ENCODE measurements around the gene SBDS. TPM values are rescaled to one million over a fixed set of nuclear protein-coding genes. Genes with fewer than 3 reads are reported as not detected.
"Not testable (repeated sequence)": the region's sequence is repeated elsewhere in the genome, so short reads cannot be mapped to it uniquely, and the experiment has no call there.

Gene SBDS
- total and polyA plus RNA-seq, 2 of the 4 experiments (the other 2 are of a cell fraction) = 43.0 to 65.7 TPM

DNA sequence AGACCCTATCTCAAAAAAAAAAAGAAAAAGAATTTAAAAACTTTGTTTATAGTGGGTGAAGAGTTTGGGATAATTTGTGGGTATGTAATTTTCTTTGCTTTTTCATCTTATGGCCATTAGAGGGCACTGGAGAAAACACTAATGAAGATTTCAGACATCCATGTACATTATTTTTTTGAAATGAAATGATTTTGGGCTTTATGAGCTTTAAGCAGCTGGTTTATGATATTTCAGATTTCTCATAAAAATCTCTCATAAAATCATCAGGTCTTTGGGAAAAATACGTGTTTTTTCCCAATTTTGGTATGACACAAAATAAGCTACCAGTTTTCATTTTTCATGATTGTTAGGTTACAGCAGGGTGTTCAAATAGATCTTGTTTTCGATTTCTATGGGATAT, 45.4 kb upstream of the SBDS start:
- dilution Hi-C loops (cut with HindIII; ENCODE audit: low sequenced_read_pairs, unreplicated experiment); intact Hi-C loops (cut with micrococcal nuclease); H3K27ac ChIP-seq (ENCODE audit: insufficient read depth, low read length); H3K9me3 ChIP-seq (ENCODE audit: control insufficient read depth, insufficient read depth, low read length); H3K56ac ChIP-seq (ENCODE audit: extremely low read depth, insufficient read depth, low read length); H3K4me3 ChIP-seq (ENCODE audit: insufficient read depth, low read depth, low read length); H3K4me1 ChIP-seq (ENCODE audit: control insufficient read depth, insufficient read depth, low read length); H3K4me2 ChIP-seq (ENCODE audit: low read depth, low read length); H2AFZ ChIP-seq (replicated peaks; ENCODE audit: low read length, poor library complexity); H2AK5ac ChIP-seq (ENCODE audit: low read depth, low read length); H4K8ac ChIP-seq (ENCODE audit: low read depth in 2 of 2, low read length in 2 of 2); H2AK9ac ChIP-seq (replicated peaks; ENCODE audit: low read depth, low read length, poor library complexity); H2BK5ac ChIP-seq (ENCODE audit: low read depth, low read length, poor library complexity, severe bottlenecking); H2BK20ac ChIP-seq (ENCODE audit: low read depth, low read length); H4K20me1 ChIP-seq (ENCODE audit: insufficient read depth, low read length); H3K9me1 ChIP-seq (ENCODE audit: insufficient read depth, low read length); H3K4ac ChIP-seq (ENCODE audit: low read depth, low read length); H3K9ac ChIP-seq (ENCODE audit: low read depth, low read length); H3K36me3 ChIP-seq (ENCODE audit: control insufficient read depth, insufficient read depth, low read length); BruUV-seq (replicated peaks); H3K27me3 ChIP-seq (ENCODE audit: control insufficient read depth, insufficient read depth, low read length); POLR2A ChIA-PET (ENCODE audit: unreplicated experiment); H3K23ac ChIP-seq (ENCODE audit: low read depth, low read length); H3K14ac ChIP-seq (replicated peaks; ENCODE audit: low read depth, low read length); DNase-seq; H4K91ac ChIP-seq (ENCODE audit: insufficient read depth, low read depth, low read length); H3K18ac ChIP-seq (ENCODE audit: low read depth, low read length); H2BK120ac ChIP-seq (ENCODE audit: low read depth, low read length); in situ Hi-C loops (cut with MboI; ENCODE audit: low sequenced_read_pairs); H4K5ac ChIP-seq (ENCODE audit: low read depth, low read length); H2BK15ac ChIP-seq (ENCODE audit: low read depth, low read length): not testable (repeated sequence)
- peak; percentile 30; the same call in 1 of the 2 replicates for ATAC-seq (ENCODE audit: low read depth)
- TF ChIP-seq RAD21 (IDR thresholded peaks at IDR 0.05; ENCODE audit: low read length) = peak; percentile 37; the same call in 1 of the 2 replicates
- peak; percentile 31 for TF ChIP-seq CTCF (conservative IDR thresholded peaks at IDR 0.05; ENCODE audit: low read depth, low read length)
- CTCF ChIA-PET = interaction anchor here (0.6 kb wide), 2 partner anchors 189 to 319 kb away, joined by 4 to 7 read pairs; no protein-coding TSS in a partner anchor
- H3K79me1 ChIP-seq (ENCODE audit: low read depth in 1 of 2, low read length in 2 of 2) = peaks cover 5 to 10% of the 10 kb centered on the region in 2 experiments; a peak in 3 of 4 replicates
- no CpG with 5 or more reads among the region's 2 CpGs for WGBS, 2 experiments (ENCODE audit: extremely low coverage in 2 of 2, insufficient read length in 1 of 2)

DNA sequence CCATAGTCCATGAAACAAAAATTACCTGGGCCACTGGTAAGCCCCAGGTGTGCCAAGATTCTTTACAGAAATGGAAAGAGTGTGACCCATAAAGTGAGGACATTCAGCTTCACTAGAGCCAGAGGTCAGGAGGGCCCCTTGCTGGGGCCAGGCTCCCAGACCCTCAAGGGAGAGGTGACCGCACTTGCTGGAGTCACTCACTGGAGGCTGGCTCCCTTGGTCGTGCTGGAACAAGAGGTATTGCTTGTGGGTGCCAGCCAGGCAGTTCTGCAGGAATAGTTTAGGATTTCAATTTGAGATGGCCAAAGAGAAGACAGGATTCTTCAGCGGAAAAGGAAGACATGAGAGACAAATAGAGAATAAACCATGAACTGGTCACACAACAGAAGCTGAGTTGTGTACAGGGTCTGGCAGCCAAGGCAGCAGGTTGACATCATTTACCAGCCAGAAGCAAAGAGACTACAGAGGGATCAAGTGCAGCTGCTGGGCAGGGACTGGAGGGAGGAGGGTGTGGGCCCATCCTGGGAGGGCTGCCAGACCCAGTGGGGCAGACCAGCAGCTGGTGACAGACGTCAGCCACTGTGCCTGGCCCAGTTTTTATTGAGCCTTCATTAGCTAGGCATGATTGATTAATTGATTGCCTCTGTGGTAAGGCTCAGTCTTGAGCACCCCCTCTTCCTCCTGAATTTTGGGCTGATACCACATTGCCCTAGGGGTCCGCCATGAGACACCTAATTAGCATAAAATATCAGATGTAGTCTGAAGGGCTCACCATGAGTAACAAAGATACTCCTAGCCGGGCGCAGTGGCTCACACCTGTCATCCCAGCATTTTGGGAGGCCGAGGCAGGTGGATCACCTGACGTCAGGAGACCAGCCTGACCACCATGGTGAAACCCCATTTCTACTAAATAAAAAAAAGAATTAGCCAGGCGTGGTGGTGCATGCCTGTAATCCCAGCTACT, 41.3 kb upstream of the SBDS start:
- H3K9me3 ChIP-seq (ENCODE audit: control insufficient read depth, insufficient read depth, low read length); in situ Hi-C loops (cut with MboI; ENCODE audit: low sequenced_read_pairs); H3K4ac ChIP-seq (ENCODE audit: low read depth, low read length); H3K27ac ChIP-seq (ENCODE audit: insufficient read depth, low read length); H3K23ac ChIP-seq (ENCODE audit: low read depth, low read length); H3K18ac ChIP-seq (ENCODE audit: low read depth, low read length); POLR2A ChIA-PET (ENCODE audit: unreplicated experiment); H2AFZ ChIP-seq (replicated peaks; ENCODE audit: low read length, poor library complexity); H3K36me3 ChIP-seq (ENCODE audit: control insufficient read depth, insufficient read depth, low read length); H3K27me3 ChIP-seq (ENCODE audit: control insufficient read depth, insufficient read depth, low read length); H4K5ac ChIP-seq (ENCODE audit: low read depth, low read length); H3K9me1 ChIP-seq (ENCODE audit: insufficient read depth, low read length); H4K20me1 ChIP-seq (ENCODE audit: insufficient read depth, low read length); BruUV-seq (replicated peaks); DNase-seq; H3K9ac ChIP-seq (ENCODE audit: low read depth, low read length); H3K14ac ChIP-seq (replicated peaks; ENCODE audit: low read depth, low read length); H3K56ac ChIP-seq (ENCODE audit: extremely low read depth, insufficient read depth, low read length); H2BK120ac ChIP-seq (ENCODE audit: low read depth, low read length); H2BK5ac ChIP-seq (ENCODE audit: low read depth, low read length, poor library complexity, severe bottlenecking); ATAC-seq (ENCODE audit: low read depth); intact Hi-C loops (cut with micrococcal nuclease); H4K91ac ChIP-seq (ENCODE audit: insufficient read depth, low read depth, low read length); dilution Hi-C loops (cut with HindIII; ENCODE audit: low sequenced_read_pairs, unreplicated experiment); H2AK9ac ChIP-seq (replicated peaks; ENCODE audit: low read depth, low read length, poor library complexity); H2BK20ac ChIP-seq (ENCODE audit: low read depth, low read length); H3K4me1 ChIP-seq (ENCODE audit: control insufficient read depth, insufficient read depth, low read length); H3K79me1 ChIP-seq (ENCODE audit: low read depth in 1 of 2, low read length in 2 of 2); H3K4me3 ChIP-seq (ENCODE audit: insufficient read depth, low read depth, low read length); H4K8ac ChIP-seq (ENCODE audit: low read depth in 2 of 2, low read length in 2 of 2); H2AK5ac ChIP-seq (ENCODE audit: low read depth, low read length); H3K4me2 ChIP-seq (ENCODE audit: low read depth, low read length); H2BK15ac ChIP-seq (ENCODE audit: low read depth, low read length): not testable (repeated sequence)
- CTCF ChIA-PET = interaction anchor here (0.7 kb wide), 1 partner anchor 57 kb away, joined by 6 read pairs; no protein-coding TSS in a partner anchor
- no CpG with 5 or more reads among the region's 10 CpGs for WGBS, 2 experiments (ENCODE audit: extremely low coverage in 2 of 2, insufficient read length in 1 of 2)

All from IMR-90 (cell line).